ENCODE measurements around the gene DRG2. TPM values are rescaled to one million over a fixed set of nuclear protein-coding genes. Genes with fewer than 3 reads are reported as not detected.

The DRG2 gene
- total and polyA plus RNA-seq, 7 experiments from 2014 or later, result 37.7 to 54.7 (median 46.0) TPM

DNA sequence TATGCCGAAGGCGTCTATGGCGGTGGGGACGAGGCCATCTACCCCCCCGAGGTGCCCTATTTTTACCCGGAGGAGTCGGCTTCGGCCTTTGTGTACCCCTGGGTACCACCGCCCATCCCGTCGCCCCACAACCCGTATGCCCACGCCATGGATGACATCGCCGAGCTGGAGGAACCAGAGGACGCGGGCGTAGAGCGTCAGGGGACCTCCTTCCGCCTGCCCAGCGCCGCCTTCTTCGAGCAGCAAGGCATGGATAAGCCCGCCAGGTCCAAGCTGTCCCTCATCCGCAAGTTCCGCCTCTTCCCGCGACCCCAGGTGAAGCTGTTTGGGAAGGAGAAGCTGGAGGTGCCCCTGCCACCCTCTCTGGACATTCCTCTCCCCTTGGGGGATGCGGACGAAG is 32.2 kb downstream of the DRG2 start:
- no peak for ATAC-seq
- H3K9me3 Mint-ChIP-seq, result peaks cover 0 to 4% (median 1%) of the 10 kb centered on the region in 11 donors
- no peak overlapping the region for H3K27ac Mint-ChIP-seq

DNA sequence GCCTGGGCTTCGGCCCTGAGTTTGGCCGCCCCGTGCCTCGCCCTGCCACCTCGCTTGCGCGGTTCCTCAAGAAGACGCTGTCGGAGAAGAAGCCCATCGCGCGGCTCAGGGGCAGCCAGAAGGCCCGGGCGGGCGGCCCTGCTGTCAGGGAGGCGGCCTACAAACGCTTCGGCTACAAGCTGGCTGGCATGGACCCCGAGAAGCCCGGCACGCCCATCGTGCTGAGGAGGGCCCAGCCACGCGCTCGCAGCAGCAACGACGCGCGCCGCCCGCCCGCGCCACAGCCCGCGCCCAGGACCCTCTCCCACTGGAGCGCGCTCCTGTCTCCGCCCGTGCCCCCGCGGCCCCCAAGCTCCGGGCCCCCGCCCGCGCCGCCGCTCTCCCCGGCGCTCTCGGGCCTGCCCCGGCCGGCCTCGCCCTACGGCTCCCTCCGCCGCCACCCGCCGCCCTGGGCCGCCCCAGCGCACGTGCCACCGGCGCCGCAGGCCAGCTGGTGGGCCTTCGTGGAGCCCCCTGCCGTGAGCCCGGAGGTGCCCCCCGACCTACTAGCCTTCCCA is 32.8 kb downstream of the DRG2 start:
- H3K9me3 ChIP-seq (ENCODE audit: control insufficient read depth in 2 of 3, low read length in 3 of 3), result no peaks in the 10 kb centered on the region
- Mint-ChIP-seq H3K36me3 (peaks cover 0 to 2% (median 0%) of the 10 kb centered on the region in 5 donors), H3K4me3 (no peak overlapping the region), H3K27ac (no peak overlapping the region), H3K27me3 (no peaks in the 10 kb centered on the region), H3K4me1 (peaks cover 0 to 3% (median 0%) of the 10 kb centered on the region in 7 donors), H3K9me3 (peaks cover 0 to 4% (median 1%) of the 10 kb centered on the region in 11 donors)
- DNase-seq (no peak), ATAC-seq (no peak)
- ChIA-PET POLR2A (no interaction called here), CTCF (no interaction called here)
- no peaks in the 10 kb centered on the region for H3K36me3 ChIP-seq (ENCODE audit: control insufficient read depth in 2 of 3, insufficient read depth in 3 of 3, low read length in 3 of 3)
- H3K27ac ChIP-seq (ENCODE audit: low read depth, low read length), result no peak overlapping the region
- no peak overlapping the region for H3K4me3 ChIP-seq (ENCODE audit: low read length)
- H3K27me3 ChIP-seq (ENCODE audit: control insufficient read depth in 2 of 2, insufficient read depth in 2 of 2, low read length in 2 of 2), result no peaks in the 10 kb centered on the region
- no peaks in the 10 kb centered on the region for H3K4me1 ChIP-seq (ENCODE audit: control insufficient read depth in 2 of 2, insufficient read depth in 2 of 2, low read length in 2 of 2)
- intact Hi-C loops (cut with micrococcal nuclease), result no loop called here

More for the DNA sequence above, 32.2 kb downstream of the DRG2 start:
- no peak overlapping the region for H3K4me3 ChIP-seq (ENCODE audit: low read length)
- Mint-ChIP-seq H3K36me3 (peaks cover 0 to 2% (median 0%) of the 10 kb centered on the region in 5 donors), H3K27me3 (no peaks in the 10 kb centered on the region), H3K4me1 (peaks cover 0 to 3% (median 0%) of the 10 kb centered on the region in 7 donors), H3K4me3 (no peak overlapping the region)
- POLR2A ChIA-PET, result no interaction called here
- no peak for DNase-seq
- H3K27ac ChIP-seq (ENCODE audit: low read depth, low read length), result no peak overlapping the region
- no peaks in the 10 kb centered on the region for H3K9me3 ChIP-seq (ENCODE audit: control insufficient read depth in 2 of 3, low read length in 3 of 3)
- CTCF ChIA-PET, result no interaction called here
- no peaks in the 10 kb centered on the region for H3K36me3 ChIP-seq (ENCODE audit: control insufficient read depth in 2 of 3, insufficient read depth in 3 of 3, low read length in 3 of 3)
- no peaks in the 10 kb centered on the region for H3K4me1 ChIP-seq (ENCODE audit: control insufficient read depth in 2 of 2, insufficient read depth in 2 of 2, low read length in 2 of 2)
- intact Hi-C loops (cut with micrococcal nuclease), result no loop called here
- no peaks in the 10 kb centered on the region for H3K27me3 ChIP-seq (ENCODE audit: control insufficient read depth in 2 of 2, insufficient read depth in 2 of 2, low read length in 2 of 2)

DNA sequence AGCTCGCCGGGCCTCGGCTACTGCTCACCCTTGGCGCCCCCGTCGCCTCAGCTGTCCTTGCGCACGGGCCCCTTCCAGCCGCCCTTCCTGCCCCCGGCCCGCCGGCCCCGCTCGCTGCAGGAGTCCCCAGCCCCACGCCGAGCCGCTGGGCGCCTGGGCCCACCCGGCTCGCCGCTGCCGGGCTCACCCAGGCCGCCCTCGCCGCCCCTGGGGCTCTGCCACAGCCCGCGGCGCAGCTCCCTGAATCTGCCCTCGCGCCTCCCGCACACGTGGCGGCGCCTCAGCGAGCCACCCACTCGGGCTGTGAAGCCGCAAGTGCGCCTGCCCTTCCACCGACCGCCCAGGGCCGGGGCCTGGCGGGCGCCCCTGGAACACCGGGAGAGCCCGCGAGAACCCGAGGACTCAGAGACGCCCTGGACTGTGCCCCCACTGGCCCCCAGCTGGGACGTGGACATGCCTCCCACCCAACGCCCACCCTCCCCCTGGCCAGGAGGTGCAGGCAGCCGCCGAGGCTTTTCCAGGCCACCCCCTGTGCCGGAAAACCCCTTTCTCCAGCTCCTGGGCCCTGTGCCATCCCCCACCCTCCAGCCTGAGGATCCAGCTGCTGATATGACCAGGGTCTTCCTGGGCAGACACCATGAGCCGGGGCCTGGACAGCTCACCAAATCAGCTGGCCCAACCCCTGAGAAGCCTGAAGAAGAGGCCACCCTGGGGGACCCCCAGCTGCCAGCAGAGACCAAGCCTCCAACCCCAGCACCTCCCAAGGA is 33.6 kb downstream of the DRG2 start:
- H3K4me3 ChIP-seq (ENCODE audit: low read length), result no peak overlapping the region
- H3K4me3 Mint-ChIP-seq, result no peak overlapping the region
- intact Hi-C loops (cut with micrococcal nuclease), result no loop called here
- H3K36me3 ChIP-seq (ENCODE audit: control insufficient read depth in 2 of 3, insufficient read depth in 3 of 3, low read length in 3 of 3), result no peaks in the 10 kb centered on the region
- no peaks in the 10 kb centered on the region for H3K4me1 ChIP-seq (ENCODE audit: control insufficient read depth in 2 of 2, insufficient read depth in 2 of 2, low read length in 2 of 2)
- no peak overlapping the region for H3K27ac Mint-ChIP-seq
- no peaks in the 10 kb centered on the region for H3K4me1 Mint-ChIP-seq
- peaks cover 0 to 4% (median 1%) of the 10 kb centered on the region in 11 donors for H3K9me3 Mint-ChIP-seq
- no peak overlapping the region for H3K27ac ChIP-seq (ENCODE audit: low read depth, low read length)
- H3K36me3 Mint-ChIP-seq, result peaks cover 0 to 2% (median 0%) of the 10 kb centered on the region in 5 donors
- no peak for DNase-seq
- H3K9me3 ChIP-seq (ENCODE audit: control insufficient read depth in 2 of 3, low read length in 3 of 3), result no peaks in the 10 kb centered on the region
- no peaks in the 10 kb centered on the region for H3K27me3 Mint-ChIP-seq
- ChIA-PET POLR2A (no interaction called here), CTCF (no interaction called here)
- ATAC-seq, result no peak
- H3K27me3 ChIP-seq (ENCODE audit: control insufficient read depth in 2 of 2, insufficient read depth in 2 of 2, low read length in 2 of 2), result no peaks in the 10 kb centered on the region

DNA sequence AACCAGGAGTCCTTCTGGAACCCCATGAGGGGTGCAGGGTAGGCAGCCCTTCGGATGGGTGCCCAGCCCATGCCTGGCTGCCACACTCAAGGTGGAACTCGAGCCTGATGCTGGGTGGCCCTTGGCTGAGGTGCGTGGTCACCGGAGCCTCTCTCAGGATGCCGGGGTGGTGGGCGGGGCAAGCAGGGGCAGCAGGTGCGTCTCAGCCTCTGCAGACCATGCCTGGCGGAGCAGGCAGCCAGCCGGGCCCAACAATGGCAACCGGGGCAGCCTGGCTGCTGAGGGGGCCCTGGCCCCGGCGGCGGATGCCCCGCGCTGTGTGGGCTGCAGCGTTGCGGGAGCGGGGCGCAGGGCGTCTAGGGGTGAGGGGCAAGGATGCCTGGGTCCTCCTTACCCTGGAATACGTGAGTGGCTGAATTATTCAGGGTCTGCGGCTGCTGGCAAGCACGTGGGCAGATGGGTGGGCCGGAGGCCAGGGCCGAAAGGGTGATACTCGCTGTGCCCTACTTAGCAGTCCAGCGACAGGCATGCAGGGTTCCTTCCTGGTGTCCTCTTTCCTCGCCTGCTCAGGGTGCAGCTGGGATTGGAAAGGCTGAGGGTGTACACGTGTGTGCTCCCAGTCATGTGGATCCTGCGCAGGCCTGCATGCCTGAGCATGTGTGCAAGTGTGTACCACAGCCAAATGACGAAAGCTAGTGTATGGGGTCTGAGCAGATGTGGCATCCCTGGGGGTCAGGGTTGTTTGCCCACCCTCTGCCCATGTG is 35.4 kb downstream of the DRG2 start:
- Mint-ChIP-seq H3K4me3 (no peak overlapping the region), H3K27me3 (no peaks in the 10 kb centered on the region), H3K4me1 (no peaks in the 10 kb centered on the region), H3K36me3 (peaks cover 0 to 2% (median 0%) of the 10 kb centered on the region in 5 donors), H3K27ac (no peak overlapping the region), H3K9me3 (peaks cover 0 to 4% (median 0%) of the 10 kb centered on the region in 11 donors)
- intact Hi-C loops (cut with micrococcal nuclease), result no loop called here
- CTCF ChIA-PET, result no interaction called here
- Histone ChIP-seq H3K27ac (ENCODE audit: low read depth, low read length) (no peak overlapping the region), H3K9me3 (ENCODE audit: control insufficient read depth in 2 of 3, low read length in 3 of 3) (no peaks in the 10 kb centered on the region), H3K36me3 (ENCODE audit: control insufficient read depth in 2 of 3, insufficient read depth in 3 of 3, low read length in 3 of 3) (no peaks in the 10 kb centered on the region), H3K4me3 (ENCODE audit: low read length) (no peak overlapping the region), H3K27me3 (ENCODE audit: control insufficient read depth in 2 of 2, insufficient read depth in 2 of 2, low read length in 2 of 2) (no peaks in the 10 kb centered on the region), H3K4me1 (ENCODE audit: control insufficient read depth in 2 of 2, insufficient read depth in 2 of 2, low read length in 2 of 2) (no peaks in the 10 kb centered on the region)
- POLR2A ChIA-PET, result no interaction called here
- ATAC-seq (no peak), DNase-seq (no peak)

DNA sequence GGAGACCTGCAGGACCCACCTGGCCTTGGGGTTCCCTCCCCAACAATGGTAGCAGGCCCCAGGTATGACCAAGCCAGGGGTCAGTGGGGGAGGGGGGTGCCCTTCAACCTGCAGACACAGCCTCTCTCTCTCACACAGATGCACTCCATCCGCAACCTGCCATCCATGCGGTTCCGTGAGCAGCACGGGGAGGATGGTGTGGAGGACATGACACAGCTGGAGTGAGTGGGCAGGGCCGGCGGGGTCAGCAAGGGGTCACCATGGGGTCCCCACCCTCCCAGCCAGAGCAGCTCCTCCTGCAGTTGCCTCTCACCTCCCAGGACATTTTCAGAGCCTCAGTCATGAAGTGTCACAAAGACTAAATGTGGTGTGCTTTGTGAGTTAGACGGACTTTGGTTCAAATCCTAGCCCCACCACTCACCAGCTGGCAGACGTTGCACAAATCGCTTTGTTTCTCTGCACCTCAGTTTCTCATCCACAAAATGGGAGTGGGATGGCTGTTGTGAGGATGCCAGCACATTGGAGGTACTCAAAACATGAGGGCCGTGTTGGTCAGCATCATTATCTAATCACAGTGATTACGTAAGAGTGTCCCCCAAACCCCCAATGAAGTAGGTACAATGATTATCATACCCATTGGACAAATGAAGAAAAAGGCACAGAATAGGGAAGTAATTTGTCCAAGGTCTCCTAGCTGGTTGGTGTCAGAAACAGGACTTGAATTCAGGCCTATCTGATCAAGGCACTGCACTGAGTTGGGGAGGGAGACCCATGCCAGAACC is 36.8 kb downstream of the DRG2 start:
- intact Hi-C loops (cut with micrococcal nuclease), result no loop called here
- H3K36me3 ChIP-seq (ENCODE audit: control insufficient read depth in 2 of 3, insufficient read depth in 3 of 3, low read length in 3 of 3), result no peaks in the 10 kb centered on the region
- H3K4me1 ChIP-seq (ENCODE audit: control insufficient read depth in 2 of 2, insufficient read depth in 2 of 2, low read length in 2 of 2), result no peaks in the 10 kb centered on the region
- peaks cover 0 to 3% (median 0%) of the 10 kb centered on the region in 11 donors for H3K9me3 Mint-ChIP-seq
- no peaks in the 10 kb centered on the region for H3K4me1 Mint-ChIP-seq
- H3K4me3 ChIP-seq (ENCODE audit: low read length), result no peak overlapping the region
- no peaks in the 10 kb centered on the region for H3K27me3 Mint-ChIP-seq
- H3K4me3 Mint-ChIP-seq, result no peak overlapping the region
- no peaks in the 10 kb centered on the region for H3K27me3 ChIP-seq (ENCODE audit: control insufficient read depth in 2 of 2, insufficient read depth in 2 of 2, low read length in 2 of 2)
- peaks cover 0 to 2% (median 0%) of the 10 kb centered on the region in 5 donors for H3K36me3 Mint-ChIP-seq
- POLR2A ChIA-PET, result no interaction called here
- no peaks in the 10 kb centered on the region for H3K9me3 ChIP-seq (ENCODE audit: control insufficient read depth in 2 of 3, low read length in 3 of 3)
- DNase-seq (no peak), ATAC-seq (no peak)
- CTCF ChIA-PET, result no interaction called here
- H3K27ac ChIP-seq (ENCODE audit: low read depth, low read length), result no peak overlapping the region
- H3K27ac Mint-ChIP-seq, result no peak overlapping the region

DNA sequence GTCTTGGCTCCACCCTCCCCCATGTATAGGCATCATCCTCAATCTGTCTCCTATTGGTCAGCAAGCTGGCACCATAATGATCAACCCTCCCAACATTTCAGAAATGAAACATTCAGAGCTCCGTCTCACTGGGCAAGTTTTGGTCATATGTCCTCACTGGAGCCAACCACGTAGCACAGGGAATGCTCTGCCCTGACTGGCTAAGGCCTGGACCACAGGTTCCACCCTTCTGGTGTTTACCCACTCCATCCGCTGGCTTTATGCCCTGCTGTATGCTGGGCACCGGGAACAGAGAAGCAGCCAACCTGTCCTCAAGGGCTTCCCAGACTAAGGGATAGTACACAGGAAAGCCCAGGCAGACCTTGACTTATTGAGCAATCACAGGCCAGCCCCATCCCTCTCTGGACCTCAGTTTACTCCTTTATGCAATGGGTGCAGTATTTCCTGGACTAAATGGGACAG is 41.3 kb downstream of the DRG2 start:
- H3K9me3 ChIP-seq (ENCODE audit: control insufficient read depth in 2 of 3, low read length in 3 of 3), result no peaks in the 10 kb centered on the region
- Mint-ChIP-seq H3K36me3 (no peaks in the 10 kb centered on the region), H3K4me1 (no peaks in the 10 kb centered on the region), H3K27ac (no peak overlapping the region), H3K9me3 (no peaks in the 10 kb centered on the region), H3K4me3 (no peak overlapping the region), H3K27me3 (no peaks in the 10 kb centered on the region)
- no peak overlapping the region for H3K4me3 ChIP-seq (ENCODE audit: low read length)
- no peaks in the 10 kb centered on the region for H3K4me1 ChIP-seq (ENCODE audit: control insufficient read depth in 2 of 2, insufficient read depth in 2 of 2, low read length in 2 of 2)
- POLR2A ChIA-PET, result no interaction called here
- no peak for ATAC-seq
- intact Hi-C loops (cut with micrococcal nuclease), result no loop called here
- no peak overlapping the region for H3K27ac ChIP-seq (ENCODE audit: low read depth, low read length)
- H3K36me3 ChIP-seq (ENCODE audit: control insufficient read depth in 2 of 3, insufficient read depth in 3 of 3, low read length in 3 of 3), result no peaks in the 10 kb centered on the region
- CTCF ChIA-PET, result no interaction called here
- H3K27me3 ChIP-seq (ENCODE audit: control insufficient read depth in 2 of 2, insufficient read depth in 2 of 2, low read length in 2 of 2), result no peaks in the 10 kb centered on the region
- DNase-seq, result no peak
